GM04504 (cell line): ENCODE results near the gene DNPEP.
"Not testable (repeated sequence)": the region's sequence is repeated elsewhere in the genome, so short reads cannot be mapped to it uniquely, and the experiment has no call there.

Experiments used
- DNase-seq: peaks from one replicate; pipeline ENCODE4 v3.0.0-alpha.2; 2012; ENCODE audit warnings: low read depth

The DNPEP gene

GRCh38 chr2:219399716-219400478, 12.2 kb upstream of the DNPEP start:
- DNase-seq = no peak

DNA sequence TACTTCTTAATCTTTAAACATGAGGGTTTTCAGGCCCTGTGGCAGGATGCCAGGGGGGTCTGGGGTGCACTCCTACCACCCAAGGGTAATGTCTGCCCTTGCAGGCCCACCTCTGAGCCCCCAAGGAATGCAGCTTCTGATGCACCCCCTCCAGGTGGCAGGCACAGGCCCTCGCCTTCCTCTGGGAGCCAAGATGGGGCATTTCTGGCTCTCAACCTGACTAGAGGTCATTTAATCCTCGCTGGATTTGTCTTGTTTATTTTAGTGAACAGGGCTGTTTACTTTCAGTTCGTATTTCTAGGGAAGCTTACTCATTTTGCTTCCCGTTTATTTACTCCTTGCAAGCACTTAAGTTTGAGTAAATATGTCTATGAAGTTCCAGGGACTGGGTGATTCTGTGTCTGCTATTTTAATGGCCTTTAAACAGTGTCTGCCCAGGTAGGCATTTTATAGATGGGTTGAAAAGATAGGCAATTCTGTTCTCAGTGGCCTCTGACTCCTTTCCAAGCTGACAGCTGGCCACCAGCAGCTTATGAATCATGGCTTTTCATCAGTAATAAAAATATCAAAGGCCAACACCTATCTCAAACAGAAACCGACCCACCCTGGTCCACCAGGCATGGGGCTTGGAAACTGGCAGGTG, 11.1 kb upstream of the DNPEP start:
- DNase-seq = no peak

DNA sequence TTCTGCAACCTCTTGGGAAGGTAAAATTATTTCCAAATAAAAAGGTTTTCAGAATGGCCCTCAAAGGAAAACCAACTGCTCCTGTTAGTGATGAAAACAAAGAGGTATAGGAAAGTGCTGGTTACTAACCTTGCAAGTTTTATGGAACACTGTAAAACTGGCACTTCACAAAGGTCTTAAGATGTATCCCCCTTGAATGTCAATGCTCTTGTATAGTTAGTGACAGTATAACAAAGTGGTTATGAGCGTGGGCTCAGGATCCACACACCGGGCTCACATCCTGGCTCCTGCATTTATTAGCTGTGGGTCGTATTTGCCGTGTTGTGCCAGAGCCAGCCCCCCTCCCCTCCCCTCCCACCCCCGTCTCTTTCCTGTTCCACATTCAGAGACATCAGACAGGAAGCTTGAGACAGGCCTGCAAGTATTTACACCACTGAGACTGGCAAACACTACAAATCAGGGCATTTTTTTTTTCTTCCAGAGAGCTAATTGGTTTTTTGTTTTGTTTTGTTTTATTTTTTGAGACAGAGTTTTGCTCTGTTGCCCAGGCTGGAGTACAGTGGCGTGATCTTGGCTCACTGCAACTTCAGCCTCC, 9.2 kb upstream of the DNPEP start:
- no peak for DNase-seq

DNA sequence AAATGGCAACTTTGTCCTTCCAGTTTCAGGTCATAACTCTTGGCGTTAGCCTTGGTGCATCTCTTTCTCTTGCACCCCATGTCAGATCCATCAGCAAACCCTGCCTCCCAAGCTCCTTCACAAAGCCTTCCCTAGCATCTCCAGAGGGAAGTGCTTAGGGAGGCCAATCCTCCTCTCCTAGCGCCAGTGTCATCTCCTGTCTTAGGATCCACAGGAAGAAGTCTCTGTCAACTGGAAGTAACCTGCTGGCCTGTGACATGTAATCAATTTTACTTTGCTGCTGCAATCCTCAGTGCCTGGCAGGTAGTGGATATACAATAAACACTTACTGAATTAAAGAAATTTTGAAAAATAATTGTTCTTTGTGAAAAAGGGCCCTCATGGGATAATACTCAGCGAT, 7.9 kb upstream of the DNPEP start:
- DNase-seq = no peak

- DNase-seq = not testable (repeated sequence)
Observed at GRCh38 chr2:219395056-219395455, 7.3 kb upstream of the DNPEP start.

DNA sequence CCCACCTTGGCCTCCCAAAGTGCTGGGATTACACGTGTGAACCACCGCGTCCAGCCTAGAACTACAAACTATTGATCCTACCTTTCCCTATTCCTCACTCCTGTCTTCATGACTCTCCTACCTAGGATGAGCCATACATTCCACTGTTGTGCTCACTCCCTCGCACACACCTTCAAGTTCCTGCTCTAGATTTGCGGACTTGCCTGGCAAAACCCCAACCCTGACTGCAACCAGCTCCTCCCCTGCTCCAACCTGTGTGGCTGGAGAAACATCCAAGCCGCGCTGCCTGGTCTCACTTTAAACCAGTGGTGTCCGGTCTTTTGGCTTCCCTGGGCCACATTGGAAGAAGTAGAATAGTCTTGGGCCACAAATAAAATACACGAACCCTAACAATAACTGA, 5.0 kb upstream of the DNPEP start:
- no peak for DNase-seq

DNA sequence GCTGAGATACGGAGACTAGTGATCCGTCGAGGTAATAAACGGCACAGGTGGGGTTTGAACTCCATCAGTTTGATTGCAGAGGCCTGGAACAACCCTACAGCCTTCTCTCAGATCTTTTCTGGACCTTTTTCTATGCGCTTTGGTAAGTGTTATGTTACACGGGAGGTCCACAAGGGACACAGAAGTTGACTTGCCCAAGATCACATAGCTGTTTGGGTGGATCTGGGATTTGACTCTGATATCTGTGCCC, 1.1 kb upstream of the DNPEP start:
- no peak for DNase-seq

DNA sequence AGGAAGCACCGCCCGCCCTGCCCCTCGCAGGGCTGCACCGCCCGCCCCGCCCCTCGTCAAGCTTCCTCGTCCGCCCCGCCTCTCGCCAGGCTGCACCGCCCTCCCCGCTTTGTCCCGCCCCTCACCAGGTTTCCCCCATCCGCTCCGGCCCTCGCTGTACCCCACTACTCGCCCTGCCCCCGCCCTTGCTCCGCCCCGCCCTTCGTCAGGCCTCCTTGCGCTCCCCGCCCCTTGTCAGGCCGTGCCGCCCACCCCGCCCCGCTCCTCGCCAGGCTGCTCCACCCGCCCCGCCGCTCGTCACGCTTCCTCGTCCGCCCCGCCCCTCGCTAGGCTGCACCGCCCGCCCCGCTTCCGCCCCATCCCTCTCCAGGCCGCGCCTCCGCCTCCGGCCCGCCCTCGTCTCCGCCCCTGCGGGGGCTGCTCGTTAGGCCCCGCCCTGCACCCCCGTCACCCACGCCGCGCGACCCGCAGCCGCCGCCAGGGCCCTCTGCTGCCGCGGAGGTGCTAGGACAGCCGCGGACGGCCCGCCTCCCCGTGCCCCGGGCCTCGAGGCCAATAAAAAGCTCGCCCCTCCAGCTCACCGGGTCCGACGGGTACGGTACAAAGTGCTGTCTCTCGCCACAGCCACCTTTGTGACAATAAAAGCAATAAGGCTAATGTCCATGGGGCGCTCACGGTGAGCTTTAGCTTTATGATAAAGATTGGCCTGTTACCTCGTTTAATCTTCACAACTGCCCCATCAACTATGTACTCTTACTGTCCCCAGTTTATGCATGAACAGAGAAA, 602 bp upstream of the DNPEP start:
- peak; percentile 93 for DNase-seq

DNA sequence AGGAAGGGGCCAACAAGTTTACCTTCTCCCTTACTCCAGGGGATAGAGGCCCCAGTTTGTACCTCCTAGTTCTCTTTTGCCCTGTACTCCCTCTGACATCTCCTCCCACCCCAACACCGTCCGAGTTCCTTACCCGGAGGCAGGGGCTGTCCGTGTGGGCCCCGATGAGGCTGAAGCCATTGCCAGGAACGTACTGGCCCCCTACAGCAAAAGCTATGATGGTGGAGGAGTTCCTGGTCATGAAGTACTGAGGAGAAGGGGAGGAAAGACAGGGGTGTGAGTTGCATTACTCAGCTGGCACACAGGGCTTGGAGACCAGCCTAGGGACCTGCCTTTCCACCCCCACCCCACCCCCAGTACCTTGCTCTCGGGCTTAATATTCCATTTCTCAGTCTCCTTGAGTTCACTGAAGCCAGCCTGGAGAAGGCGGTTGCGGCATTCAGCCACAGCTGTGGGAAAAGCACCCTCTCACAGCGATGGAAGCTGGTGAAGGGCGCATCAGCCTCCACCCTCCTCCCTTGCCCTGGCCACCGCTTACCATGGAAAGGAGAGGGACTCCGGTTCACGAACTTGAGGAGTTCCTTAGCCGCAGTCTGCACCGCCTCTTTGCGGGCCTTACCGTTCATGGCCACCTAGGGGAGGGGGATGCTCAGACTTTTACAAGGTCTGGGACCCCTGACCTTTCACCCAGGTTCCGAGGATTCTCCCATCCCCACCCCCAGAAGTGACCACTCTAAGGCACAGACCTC, 1.0 kb downstream of the DNPEP start:
- no peak for DNase-seq

GRCh38 chr2:219385958-219386520, 1.7 kb downstream of the DNPEP start:
- DNase-seq = no peak

DNA sequence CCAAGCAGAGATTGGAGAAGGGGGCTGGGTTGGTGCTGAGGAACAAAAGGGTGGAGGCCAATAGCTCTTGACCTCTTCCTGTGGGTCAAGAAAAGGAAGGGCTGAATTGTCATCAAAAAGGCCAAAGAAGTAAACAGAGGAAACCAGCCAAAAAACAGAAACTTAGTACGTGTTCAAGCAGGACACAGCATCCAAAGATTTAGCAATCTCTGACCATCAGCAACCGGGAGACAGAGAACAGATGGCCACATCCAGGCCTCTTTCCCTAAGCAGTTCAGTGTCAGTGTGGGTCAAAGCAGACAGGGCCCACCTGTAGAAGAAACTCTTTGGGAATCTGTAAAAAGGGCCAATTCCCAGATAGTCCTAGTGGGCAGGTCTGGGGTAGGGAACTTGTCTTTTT, 2.9 kb downstream of the DNPEP start:
- DNase-seq = no peak

DNA sequence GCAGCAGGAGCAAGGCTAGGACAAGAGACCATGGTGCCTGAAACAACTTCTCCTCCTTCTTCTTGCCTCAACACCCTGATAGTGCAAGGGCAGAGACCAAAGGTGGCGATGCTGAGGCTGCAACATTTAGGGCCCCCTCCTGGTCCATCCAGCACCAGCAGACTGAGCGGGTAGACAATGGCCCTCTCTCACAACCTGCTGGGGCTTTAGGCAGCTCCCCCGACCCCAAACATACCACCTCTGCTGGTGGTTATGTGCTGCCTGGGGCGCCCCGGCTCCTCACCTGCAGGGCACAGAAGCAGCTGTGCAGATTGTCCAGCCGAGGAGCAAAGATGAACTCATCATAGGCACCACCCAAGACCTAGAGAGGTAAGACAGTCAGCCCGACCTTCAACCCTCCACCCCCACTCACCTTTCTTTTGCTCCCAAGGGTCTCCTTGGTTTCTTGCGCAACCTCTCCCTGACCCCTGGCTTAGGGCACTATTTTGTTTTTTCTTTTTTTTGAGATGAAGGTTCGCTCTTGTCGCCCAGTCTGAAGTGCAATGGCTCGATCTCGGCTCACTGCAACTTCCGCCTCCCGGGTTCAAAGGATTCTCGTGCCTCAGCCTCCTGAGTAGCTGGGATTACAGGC, 3.5 kb downstream of the DNPEP start:
- no peak for DNase-seq

GRCh38 chr2:219381448-219381847, 6.3 kb downstream of the DNPEP start:
- no peak for DNase-seq

DNA sequence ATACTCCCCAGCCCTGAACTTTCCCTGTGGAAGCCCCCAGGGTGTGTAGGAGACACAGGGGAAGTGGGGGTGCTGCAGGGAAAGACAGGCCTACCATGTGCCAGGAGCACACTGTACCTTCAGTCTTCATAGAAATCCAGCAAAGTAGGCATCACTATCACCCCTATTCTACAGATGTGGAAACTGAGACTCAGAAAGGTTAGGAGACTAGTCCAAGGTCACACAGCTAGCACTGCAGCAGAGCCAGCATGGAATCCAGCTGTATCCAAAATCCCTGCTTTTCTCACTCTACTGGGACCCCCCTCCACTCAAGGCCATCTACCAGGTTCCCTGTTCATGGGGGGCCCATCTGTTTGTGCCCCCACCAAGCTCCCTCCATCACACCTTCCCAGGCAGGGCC, 6.8 kb downstream of the DNPEP start:
- DNase-seq = no peak

DNA sequence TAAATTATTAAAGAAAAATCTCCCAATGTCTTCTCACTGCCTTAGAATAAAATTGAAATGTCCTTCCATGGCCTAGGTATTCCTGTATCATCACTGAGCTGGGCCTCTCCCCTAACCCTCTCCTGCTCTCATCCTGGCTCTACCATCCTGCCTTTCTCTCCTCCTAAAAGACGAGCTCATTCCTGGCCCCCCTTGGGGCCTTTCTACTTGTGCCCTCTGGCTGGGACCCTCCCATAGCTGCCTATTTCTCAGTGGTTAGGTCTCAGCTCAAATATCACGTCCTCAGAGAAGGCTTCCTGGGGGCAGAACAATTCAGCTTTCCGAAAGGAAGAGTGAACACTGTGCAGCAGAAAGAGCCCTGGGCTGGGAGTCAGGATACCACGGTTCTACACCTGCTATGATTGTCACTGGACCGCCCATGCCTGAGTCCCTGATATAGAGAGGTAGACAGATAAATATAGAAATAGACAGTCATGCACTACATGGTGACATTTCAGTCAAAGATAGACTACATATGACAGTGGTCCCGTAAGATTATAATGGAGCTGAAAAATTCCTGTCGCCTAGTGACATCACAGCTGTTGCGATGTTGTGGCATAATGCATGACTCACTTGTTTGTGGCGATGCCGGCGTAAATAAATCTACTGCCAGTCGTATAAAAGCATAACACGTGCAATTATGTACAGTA, 9.4 kb downstream of the DNPEP start:
- DNase-seq = no peak

GRCh38 chr2:219369447-219369861, 18.3 kb downstream of the DNPEP start:
- peak; percentile 44 for DNase-seq

DNA sequence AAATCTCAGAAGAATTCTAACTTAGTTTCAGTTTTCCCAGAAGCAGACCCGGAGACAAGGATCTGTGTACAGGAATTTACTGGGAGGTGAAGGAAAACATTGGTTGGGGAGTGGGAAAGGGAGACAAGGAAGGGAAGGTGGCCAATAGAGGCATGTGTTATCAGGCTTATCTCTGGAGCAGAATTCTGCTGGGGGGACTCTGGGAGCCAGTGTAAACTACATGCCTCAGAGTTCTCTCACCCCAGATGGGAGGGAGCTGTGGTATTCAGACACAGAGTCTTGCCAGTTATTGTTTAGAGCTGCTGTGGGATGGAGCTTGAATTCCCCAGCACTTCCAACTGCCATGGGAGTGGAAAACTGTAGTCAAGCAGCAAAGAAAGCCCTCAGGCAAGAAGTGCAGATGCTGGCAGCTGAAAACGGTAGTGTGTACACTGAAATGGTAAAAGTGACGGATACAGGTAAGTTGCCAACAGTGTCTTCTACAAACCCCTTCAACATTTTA, 19.0 kb downstream of the DNPEP start:
- DNase-seq = peak; percentile 61

DNA sequence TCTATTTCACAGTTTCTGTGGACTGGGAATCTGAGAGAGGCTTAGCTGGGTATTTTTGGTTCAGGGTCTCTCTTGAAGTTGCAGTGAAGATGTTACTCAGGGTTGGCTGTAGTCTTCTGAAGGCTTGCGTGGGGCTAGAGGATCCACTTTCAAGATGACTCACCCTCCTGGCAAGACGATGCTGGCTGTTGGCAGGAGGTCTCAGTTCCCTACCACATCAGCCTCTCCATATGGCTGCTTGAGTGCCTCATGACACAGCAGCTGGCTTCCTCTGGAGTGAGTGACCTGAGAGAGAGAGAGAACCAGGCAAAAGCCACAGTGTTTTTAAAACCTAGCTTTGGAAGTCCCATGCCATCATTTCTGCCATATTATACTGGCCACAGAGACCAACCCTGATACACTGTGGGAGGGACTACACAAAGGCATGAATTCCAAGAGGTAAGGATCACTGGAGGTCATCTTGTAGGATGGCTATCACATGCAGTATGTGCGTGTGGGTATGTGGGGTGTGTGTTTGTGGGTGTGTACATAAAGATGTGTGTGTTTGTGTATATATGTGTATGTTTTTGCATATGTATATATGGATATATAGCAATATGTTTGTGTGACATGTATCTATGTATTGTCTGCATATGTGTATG, 25.1 kb downstream of the DNPEP start:
- peak; percentile 94 for DNase-seq

GRCh38 chr2:219362072-219362471, 25.6 kb downstream of the DNPEP start:
- DNase-seq = no peak
